Measurements from ENCODE around the gene ACOT2.

DNA sequence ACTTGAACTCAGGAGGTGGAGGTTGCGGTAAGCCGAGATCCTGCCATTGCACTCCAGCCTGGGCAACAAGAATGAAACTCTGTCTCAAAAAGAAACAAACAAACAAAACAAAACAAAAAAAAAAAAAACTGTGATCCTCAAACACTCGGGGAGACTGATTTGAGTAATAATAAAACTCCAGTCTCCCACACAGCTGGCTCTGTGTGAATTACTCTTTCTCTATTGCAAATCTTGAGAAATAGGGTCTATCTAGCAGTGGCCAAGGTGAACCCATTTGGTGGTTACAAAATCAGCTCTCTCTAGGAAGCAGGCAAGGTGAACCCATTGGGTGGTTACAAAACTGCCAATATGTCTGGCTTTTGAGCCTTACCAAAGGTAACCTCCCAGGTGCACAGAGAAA is 37.3 kb downstream of the ACOT2 start:
- TF ChIP-seq TARDBP (IDR thresholded peaks at IDR 0.05) (no peak), SP1 (IDR thresholded peaks at IDR 0.05) (no peak), FOXM1 (IDR thresholded peaks at IDR 0.05; ENCODE audit: borderline replicate concordance) (no peak)
